Right lobe of liver (tissue), 6 donors: ENCODE data around the gene CFAP157. TPM values are rescaled to one million over a fixed set of nuclear protein-coding genes. Genes with fewer than 3 reads are reported as not detected.
A peak's percentile ranks its signal among the peaks of the same experiment; 100 is the strongest.

Experiments
- ATAC-seq, 4 donors: fragments of 200-7000 bp; cut with Tn5 transposase; one replicate each; pipeline ENCODE4 v1.9.1; 2020; ENCODE audit warnings: mild to moderate bottlenecking in 4 of 4, moderate library complexity in 4 of 4
- DNase-seq, 3 donors: peaks; one replicate each; pipeline ENCODE4 v3.0.0-alpha.2; 2020
- H3K27ac ChIP-seq, 3 donors: fragments of 200-600 bp; one replicate each; pipeline ENCODE4 v1.8.0; 2022
- H3K27me3 ChIP-seq, 2 donors: fragments of 200-600 bp; one replicate each; pipeline ENCODE4 v1.8.0; 2022
- H3K36me3 ChIP-seq, 4 donors: fragments of 200-600 bp; sonication (generic) in 1 of 4; one replicate each; pipeline versions ENCODE4 v1.5.1 to v1.8.0; 2017 to 2022; ENCODE audit warnings: control low read depth in 1 of 4
- H3K4me1 ChIP-seq, 4 donors: fragments of 200-600 bp; sonication (generic) in 1 of 4; one replicate each; pipeline versions ENCODE4 v1.5.1 to v1.8.0; 2017 to 2022; ENCODE audit warnings: control low read depth in 1 of 4
- H3K4me3 ChIP-seq, 3 donors: fragments of 200-600 bp; one replicate each; pipeline ENCODE4 v1.8.0; 2022
- H3K9me3 ChIP-seq, 4 donors: fragments of 200-600 bp; sonication (generic) in 1 of 4; one replicate each; pipeline versions ENCODE4 v1.5.1 to v1.8.0; 2017 to 2022; ENCODE audit warnings: control low read depth in 1 of 4
- POLR2A ChIP-seq: fragments of 450-650 bp; IDR thresholded peaks from one replicate; pipeline ENCODE4 v1.6.1; 2017; ENCODE audit warnings: antibody characterized with exemption, mild to moderate bottlenecking
- WGBS: methylation state at CpG from one replicate; pipeline ENCODE4 v1.1.6; 2018; ENCODE audit warnings: low coverage, low lambda C conversion rate; ENCODE audit not compliant: insufficient coverage; ENCODE audit errors: missing lambda C conversion rate; 5-methylcytosine and 5-hydroxymethylcytosine counted together
- intact Hi-C, 2 donors: fragments of 100-400 bp; cut with DNase I; formaldehyde crosslinking; loops; one replicate each; pipeline versions ENCODE4 v1.11.2 to v1.14.1; 2022
- total RNA-seq, 6 experiments: library from RNA; depleted of rRNA in 2 of 6; stranded (reverse); fragments of >200 nt in 2 of 6; fragmentation: NEBNext Ultra II Directional in 3 of 6; extraction: Animal tissue kit (Norgen Biotek cat#: 25700) in 3 of 6; gene quantifications; one replicate each; pipeline versions ENCODE4 v1.1.0 to v1.2.4, GENCODE V29; 2016 to 2023
- TF ChIP-seq, protein P1 (sequence below), 4 donors: fragments of 200-600 bp in 3 of 4; fragments of 450-650 bp in 1 of 4; IDR thresholded peaks; one replicate each; pipeline versions ENCODE4 v1.5.1 to v1.8.0; 2016 to 2022; ENCODE audit warnings: antibody characterized with exemption in 4 of 4, mild to moderate bottlenecking in 2 of 4
- donor health status: DM: no; HTN: yes; CAD: no.
- donor health status: DM: no; HTN: no; CAD: no.
- donor health status: DM: no; HTN: no; CAD: no.
- donor health status: DM: no; HTN: yes; CAD: no.
- donor health status: DM: no; HTN: yes; CAD: no.

CFAP157 gene
- total RNA-seq, 6 experiments from 2014 or later = 0.10 TPM; not detected in 5

DNA sequence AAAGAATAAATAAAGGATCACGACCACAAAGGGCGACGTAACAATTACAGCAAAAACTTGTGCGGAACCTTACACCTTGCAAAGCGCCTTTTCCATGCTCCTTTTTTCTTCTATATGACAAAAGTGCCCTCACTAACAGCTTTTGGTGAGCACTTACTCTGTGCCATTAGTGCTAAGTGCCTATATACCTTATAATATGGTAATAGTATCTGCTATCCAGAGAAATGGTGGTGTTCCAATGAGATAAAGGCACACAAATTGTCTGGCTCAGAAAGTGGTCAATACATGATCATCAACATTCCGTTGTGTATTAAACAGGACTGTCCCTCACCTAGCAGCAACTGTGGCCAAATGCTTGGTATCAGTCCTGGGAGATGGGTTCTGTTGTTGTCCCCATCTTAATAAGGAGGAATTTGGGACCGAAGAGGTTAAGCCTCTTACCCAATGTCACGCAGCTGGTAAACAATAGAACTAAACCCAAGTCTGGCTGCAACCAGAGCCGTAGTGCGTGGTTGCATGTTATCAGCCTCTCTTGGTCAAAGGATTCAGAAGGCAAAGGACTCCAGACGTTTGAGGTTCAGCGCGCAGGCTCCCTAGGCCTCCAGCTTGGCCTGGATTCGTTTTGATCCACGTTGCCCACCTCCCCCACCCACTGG, 28.9 kb downstream of the CFAP157 start:
- H3K4me3 ChIP-seq = no peak overlapping the region
- intact Hi-C loops = loop anchor here in 1 of 2 donors (5.0 to 10.0 kb wide), 2 partner anchors 139 to 187 kb away; partner anchors contain the start of gene AK1
- TF ChIP-seq POLR2A = no peak
- TF ChIP-seq, protein P1, sequence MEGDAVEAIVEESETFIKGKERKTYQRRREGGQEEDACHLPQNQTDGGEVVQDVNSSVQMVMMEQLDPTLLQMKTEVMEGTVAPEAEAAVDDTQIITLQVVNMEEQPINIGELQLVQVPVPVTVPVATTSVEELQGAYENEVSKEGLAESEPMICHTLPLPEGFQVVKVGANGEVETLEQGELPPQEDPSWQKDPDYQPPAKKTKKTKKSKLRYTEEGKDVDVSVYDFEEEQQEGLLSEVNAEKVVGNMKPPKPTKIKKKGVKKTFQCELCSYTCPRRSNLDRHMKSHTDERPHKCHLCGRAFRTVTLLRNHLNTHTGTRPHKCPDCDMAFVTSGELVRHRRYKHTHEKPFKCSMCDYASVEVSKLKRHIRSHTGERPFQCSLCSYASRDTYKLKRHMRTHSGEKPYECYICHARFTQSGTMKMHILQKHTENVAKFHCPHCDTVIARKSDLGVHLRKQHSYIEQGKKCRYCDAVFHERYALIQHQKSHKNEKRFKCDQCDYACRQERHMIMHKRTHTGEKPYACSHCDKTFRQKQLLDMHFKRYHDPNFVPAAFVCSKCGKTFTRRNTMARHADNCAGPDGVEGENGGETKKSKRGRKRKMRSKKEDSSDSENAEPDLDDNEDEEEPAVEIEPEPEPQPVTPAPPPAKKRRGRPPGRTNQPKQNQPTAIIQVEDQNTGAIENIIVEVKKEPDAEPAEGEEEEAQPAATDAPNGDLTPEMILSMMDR (IDR thresholded peaks at IDR 0.05) = no peak

DNA sequence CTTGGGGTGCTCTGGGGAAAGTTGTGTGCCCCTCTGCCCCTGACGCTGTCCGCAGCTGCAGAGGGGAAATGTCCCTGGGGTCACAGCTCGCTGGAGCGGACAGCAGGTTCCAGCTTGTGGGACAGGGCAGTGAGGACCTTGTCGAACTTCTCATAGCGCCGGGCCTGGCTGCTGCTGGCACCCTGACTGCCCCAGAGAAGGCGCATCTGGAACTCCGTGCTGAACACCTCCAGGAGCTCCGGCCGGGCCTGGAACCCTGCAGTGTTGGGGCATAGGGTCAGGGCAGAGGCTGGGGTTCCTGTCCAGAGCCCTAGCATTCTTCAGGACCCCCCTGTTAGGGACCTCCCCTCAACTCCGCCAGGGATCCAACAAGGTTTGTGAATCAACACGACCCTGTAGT, 31.9 kb downstream of the CFAP157 start:
- intact Hi-C loops = loop anchor here in 1 of 2 donors (5.0 to 10.0 kb wide), 2 partner anchors 136 to 184 kb away; partner anchors contain the start of gene AK1
- peaks cover 0 to 6% (median 3%) of the 10 kb centered on the region in 4 donors for H3K4me1 ChIP-seq

More for the DNA sequence above, 28.9 kb downstream of the CFAP157 start:
- Histone ChIP-seq H3K36me3 (no peaks in the 10 kb centered on the region), H3K4me1 (peaks cover 0 to 6% (median 3%) of the 10 kb centered on the region in 4 donors), H3K9me3 (no peaks in the 10 kb centered on the region), H3K27me3 (no peaks in the 10 kb centered on the region), H3K27ac (no peak overlapping the region)
- DNase-seq = no peak
- no peak for ATAC-seq
- 13% methylated on average over 11 of the region's 15 CpGs for WGBS

DNA sequence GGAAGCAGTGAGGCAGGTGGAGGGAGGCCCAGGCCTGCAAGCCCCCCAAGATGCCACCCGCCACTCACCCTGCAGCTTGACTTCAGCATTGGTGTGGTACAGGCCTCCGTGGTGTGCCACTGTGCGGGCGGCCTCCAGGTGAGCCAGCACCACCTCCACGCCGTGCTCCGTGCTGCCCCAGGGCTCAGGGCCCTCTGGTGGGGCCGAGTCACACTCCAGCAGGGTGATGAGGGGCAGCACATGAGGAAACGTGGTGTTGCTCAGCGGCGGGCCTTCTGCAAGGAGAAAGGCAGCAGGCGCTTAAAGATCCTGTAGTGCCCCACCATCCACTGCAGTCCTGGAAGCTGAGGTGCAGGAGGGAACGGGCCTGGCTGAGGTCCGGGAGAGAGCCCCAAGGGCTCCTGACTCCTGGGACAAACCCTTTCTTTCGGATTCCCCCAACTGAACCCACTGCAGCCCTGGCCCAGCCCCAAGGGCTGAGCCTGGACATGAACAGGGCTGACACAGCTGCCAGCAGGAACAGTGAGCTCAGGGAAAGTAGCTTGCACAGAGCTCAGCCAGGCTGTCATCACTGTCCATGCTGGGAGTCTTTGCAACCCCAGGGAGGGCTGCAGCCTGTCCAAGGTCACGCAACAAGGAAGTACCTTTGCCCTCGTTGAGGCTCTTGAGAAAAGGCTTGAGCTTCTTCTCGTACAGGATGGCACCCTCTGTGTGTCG, 33.0 kb downstream of the CFAP157 start:
- Histone ChIP-seq H3K9me3 (no peaks in the 10 kb centered on the region), H3K27me3 (peaks cover 0 to 8% of the 10 kb centered on the region in 2 donors), H3K27ac (no peak overlapping the region), H3K36me3 (no peaks in the 10 kb centered on the region), H3K4me1 (no peaks in the 10 kb centered on the region), H3K4me3 (no peak overlapping the region)
- ATAC-seq (no peak), DNase-seq (no peak)
- intact Hi-C loops = loop anchor here (2.0 to 10.0 kb wide), 3 partner anchors 41 to 183 kb away; partner anchors contain the start of gene AK1 (in 1 of the 2)
- WGBS = 80% methylated on average over 2 of the region's 19 CpGs
- TF ChIP-seq POLR2A = no peak
- TF ChIP-seq, protein P1 (IDR thresholded peaks at IDR 0.05) = no peak

More for the DNA sequence above, 31.9 kb downstream of the CFAP157 start:
- TF ChIP-seq, protein P1 (IDR thresholded peaks at IDR 0.05) = no peak
- no peak for TF ChIP-seq POLR2A
- ATAC-seq (no peak), DNase-seq (no peak)
- Histone ChIP-seq H3K27me3 (peaks cover 0 to 8% of the 10 kb centered on the region in 2 donors), H3K36me3 (no peaks in the 10 kb centered on the region), H3K27ac (no peak overlapping the region), H3K9me3 (no peaks in the 10 kb centered on the region), H3K4me3 (no peak overlapping the region)
- 79% methylated on average over 8 of the region's 13 CpGs for WGBS

DNA sequence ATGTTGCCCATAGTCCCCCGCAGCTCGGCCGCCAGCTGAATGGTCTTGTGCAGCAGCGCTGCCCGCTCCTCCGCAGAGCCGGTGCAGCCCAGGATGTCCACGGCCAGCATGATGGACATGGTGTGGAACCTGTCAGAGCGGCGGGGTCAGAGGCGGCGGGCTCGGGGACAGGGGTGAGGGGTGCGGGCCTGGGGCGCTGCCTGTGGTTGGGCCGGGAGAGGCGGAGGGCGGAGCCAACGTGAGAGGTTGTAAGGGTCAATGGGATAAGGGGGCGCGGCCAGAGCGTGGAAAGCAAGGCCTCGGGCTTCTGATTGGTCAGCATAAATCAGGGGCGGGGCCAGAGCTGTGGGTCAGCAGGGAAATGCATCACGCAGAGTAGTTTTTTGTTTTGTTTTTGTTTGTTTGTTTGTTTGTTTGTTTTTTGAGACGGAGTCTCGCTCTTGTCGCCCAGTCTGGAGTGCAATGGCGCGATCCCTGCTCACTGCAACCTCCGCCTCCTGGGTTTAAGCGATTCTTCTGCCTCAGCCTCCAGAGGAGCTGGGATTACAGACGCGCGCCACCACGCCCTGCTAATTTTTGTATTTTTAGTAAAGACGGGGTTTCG, 35.1 kb downstream of the CFAP157 start:
- Histone ChIP-seq H3K4me3 (peak overlapping the region in 1 of 3 donors; percentile 16), H3K36me3 (no peaks in the 10 kb centered on the region), H3K9me3 (no peaks in the 10 kb centered on the region), H3K27ac (no peak overlapping the region), H3K27me3 (peaks cover 0 to 8% of the 10 kb centered on the region in 2 donors), H3K4me1 (no peaks in the 10 kb centered on the region)
- DNase-seq (peak in 2 of 3 donors; percentile 70 to 78), ATAC-seq (peak; percentile 60 to 85 (median 74))
- no peak for TF ChIP-seq POLR2A
- TF ChIP-seq, protein P1 (IDR thresholded peaks at IDR 0.05) = no peak
- intact Hi-C loops = loop anchor here in 1 of 2 donors (2.0 kb wide), 1 partner anchor 39 kb away; no protein-coding TSS in a partner anchor
- WGBS = 35% methylated on average over 16 of the region's 38 CpGs
